NCI-H226 (cell line): ENCODE measurements around the gene NEURL1.
"Not testable (repeated sequence)": the region's sequence is repeated elsewhere in the genome, so short reads cannot be mapped to it uniquely, and the experiment has no call there.

Experiments
- DNase-seq: peaks from one replicate; pipeline ENCODE4 v3.0.0-alpha.2; 2015

NEURL1 gene

GRCh38 chr10:103465411-103466179, 27.9 kb upstream of the NEURL1 start:
- DNase-seq: no peak

- no peak for DNase-seq
These were observed 26.8 kb upstream of the NEURL1 start for GRCh38 chr10:103466734-103467133.

GRCh38 chr10:103467406-103467805, 26.1 kb upstream of the NEURL1 start:
- no peak for DNase-seq

GRCh38 chr10:103469201-103469600, 24.3 kb upstream of the NEURL1 start:
- no peak for DNase-seq

GRCh38 chr10:103470761-103471653, 22.5 kb upstream of the NEURL1 start:
- DNase-seq: no peak

GRCh38 chr10:103472005-103472404, 21.5 kb upstream of the NEURL1 start:
- DNase-seq: no peak

- no peak for DNase-seq
These were observed 20.2 kb upstream of the NEURL1 start for GRCh38 chr10:103473261-103473671.

GRCh38 chr10:103474077-103474476, 19.4 kb upstream of the NEURL1 start:
- no peak for DNase-seq

- DNase-seq: no peak
These were observed 18.1 kb upstream of the NEURL1 start for GRCh38 chr10:103475437-103475836.

- no peak for DNase-seq
These were observed 17.3 kb upstream of the NEURL1 start for GRCh38 chr10:103476046-103476768.

- DNase-seq: no peak
These were observed 14.8 kb upstream of the NEURL1 start for GRCh38 chr10:103478671-103479070.

- no peak for DNase-seq
These were observed 14.4 kb upstream of the NEURL1 start, which contains the start of gene CALHM3 for GRCh38 chr10:103479135-103479534. Gene CALHM3 (minus strand): TSS chr10:103479240. CDS start chr10:103479032, 208 bp downstream.

GRCh38 chr10:103480521-103480920, 13.0 kb upstream of the NEURL1 start:
- no peak for DNase-seq

GRCh38 chr10:103481974-103482531, 11.5 kb upstream of the NEURL1 start:
- peak; percentile 46 for DNase-seq

GRCh38 chr10:103486635-103487409, 6.7 kb upstream of the NEURL1 start:
- DNase-seq: not testable (repeated sequence)

- no peak for DNase-seq
These were observed 6.1 kb upstream of the NEURL1 start for GRCh38 chr10:103487410-103487708.

- DNase-seq: no peak
These were observed 2.6 kb upstream of the NEURL1 start for GRCh38 chr10:103490986-103491314.

GRCh38 chr10:103491729-103492364, 1.7 kb upstream of the NEURL1 start:
- peak; percentile 97 for DNase-seq

- no peak for DNase-seq
These were observed 747 bp upstream of the NEURL1 start for GRCh38 chr10:103492655-103493261.

- peak; percentile 63 for DNase-seq
These were observed 692 bp downstream of the NEURL1 start for GRCh38 chr10:103493916-103494877.
